GM12878 (cell line): Measurements from ENCODE around the gene DPH1.

Experiments used
- CTCF ChIP-seq, 3 experiments: IDR thresholded peaks in 2 of 3; conservative IDR thresholded peaks in 1 of 3; 2 replicates each; pipeline ENCODE4 v1.5.1; 2011; ENCODE audit warnings: low read depth in 3 of 3, low read length in 3 of 3, mild to moderate bottlenecking in 3 of 3, control low read depth in 2 of 3, moderate library complexity in 2 of 3, inconsistent platforms in 1 of 3, mixed read lengths in 1 of 3; ENCODE audit not compliant: control insufficient read depth in 2 of 3, insufficient read depth in 1 of 3; ENCODE audit errors: extremely low read depth in 1 of 3
- EP300 ChIP-seq, 2 experiments: fragments of 150-350 bp in 1 of 2; IDR thresholded peaks; 2 replicates each; pipeline ENCODE4 v1.6.1; 2011 to 2012; ENCODE audit warnings: low read depth in 2 of 2, low read length in 2 of 2, borderline replicate concordance in 1 of 2, improper control_type of control experiment in 1 of 2, inconsistent platforms in 1 of 2; ENCODE audit not compliant: control insufficient read depth in 1 of 2
- EZH2 ChIP-seq: IDR thresholded peaks from 2 replicates; pipeline ENCODE4 v1.6.1; 2012; ENCODE audit warnings: low read depth, mild to moderate bottlenecking, control low read depth, inconsistent platforms, low read length, borderline replicate concordance; ENCODE audit not compliant: control insufficient read depth
- FOS ChIP-seq: IDR thresholded peaks from 3 replicates; pipeline ENCODE4 v1.6.1; 2011; ENCODE audit warnings: borderline replicate concordance; ENCODE audit not compliant: insufficient read length; ENCODE audit errors: extremely low read depth
- FOXK2 ChIP-seq: fragments of 450-650 bp; IDR thresholded peaks from 2 replicates; pipeline ENCODE4 v1.6.1; 2017; ENCODE audit warnings: mild to moderate bottlenecking, moderate library complexity
- GABPA ChIP-seq: IDR thresholded peaks from 2 replicates; pipeline ENCODE4 v1.6.1; 2014; ENCODE audit warnings: antibody characterized with exemption, low read depth, mild to moderate bottlenecking, inconsistent platforms
- MAX ChIP-seq: IDR thresholded peaks from 2 replicates; pipeline ENCODE4 v1.6.1; 2012; ENCODE audit warnings: low read depth, low read length, improper control_type of control experiment
- NFIC ChIP-seq: IDR thresholded peaks from 2 replicates; pipeline ENCODE4 v1.6.1; 2012; ENCODE audit warnings: low read depth, mild to moderate bottlenecking, inconsistent platforms, low read length, moderate library complexity
- PAX5 ChIP-seq: IDR thresholded peaks from 2 replicates; pipeline ENCODE4 v1.6.1; 2011; ENCODE audit warnings: low read depth, low read length, borderline replicate concordance
- POLR2A ChIP-seq: IDR thresholded peaks from 2 replicates; pipeline ENCODE4 v1.6.1; 2011; ENCODE audit warnings: low read depth, mild to moderate bottlenecking, low read length
- SRF ChIP-seq, 2 experiments: IDR thresholded peaks; 2 replicates each; pipeline ENCODE4 v1.6.1; 2011; ENCODE audit warnings: low read depth in 2 of 2, low read length in 2 of 2, mild to moderate bottlenecking in 1 of 2, moderate library complexity in 1 of 2
- ZNF592 ChIP-seq: fragments of 450-650 bp; IDR thresholded peaks from 2 replicates; pipeline ENCODE4 v1.6.1; 2017; ENCODE audit warnings: mild to moderate bottlenecking, moderate library complexity
- TF ChIP-seq, protein P1 (sequence below): fragments of 450-650 bp; IDR thresholded peaks from 2 replicates; pipeline ENCODE4 v1.6.1; 2017; ENCODE audit warnings: mild to moderate bottlenecking

DNA sequence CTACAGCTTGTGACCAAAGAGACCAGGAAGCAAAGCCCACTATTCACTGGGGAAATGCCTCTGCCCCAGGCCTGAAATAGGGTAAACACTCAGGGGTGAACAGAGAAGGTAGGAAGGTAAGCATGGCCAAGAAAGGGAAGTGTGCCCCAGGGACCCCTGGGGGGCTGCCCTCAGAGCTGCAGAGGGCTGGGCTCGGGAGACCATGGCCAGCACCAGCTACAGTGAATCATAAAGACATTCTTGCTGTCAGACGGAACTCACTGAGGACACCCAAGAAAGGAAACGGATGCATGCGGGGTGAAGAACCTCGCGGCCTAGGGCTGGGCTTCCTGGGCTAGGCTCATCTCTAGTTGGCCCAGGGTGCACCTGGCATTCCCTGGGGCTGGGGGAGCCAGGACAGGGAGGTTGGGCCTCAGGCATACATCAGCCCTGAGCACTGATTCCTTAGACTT, 34.6 kb downstream of the DPH1 start:
- TF ChIP-seq POLR2A: no peak
- TF ChIP-seq CTCF (IDR thresholded peaks at IDR 0.05 in 2 of 3, conservative IDR thresholded peaks at IDR 0.05 in 1 of 3; ENCODE audit: control insufficient read depth in 2 of 3, extremely low read depth in 1 of 3, insufficient read depth in 1 of 3, low read depth in 3 of 3, low read length in 3 of 3): no peak
- TF ChIP-seq EP300 (IDR thresholded peaks at IDR 0.05; ENCODE audit: borderline replicate concordance in 1 of 2, control insufficient read depth in 1 of 2, low read depth in 2 of 2, low read length in 2 of 2): no peak
- no peak for TF ChIP-seq NFIC
- TF ChIP-seq GABPA: no peak; the same call in 1 of the 2 replicates
- TF ChIP-seq ZNF592: no peak
- TF ChIP-seq, protein P1, sequence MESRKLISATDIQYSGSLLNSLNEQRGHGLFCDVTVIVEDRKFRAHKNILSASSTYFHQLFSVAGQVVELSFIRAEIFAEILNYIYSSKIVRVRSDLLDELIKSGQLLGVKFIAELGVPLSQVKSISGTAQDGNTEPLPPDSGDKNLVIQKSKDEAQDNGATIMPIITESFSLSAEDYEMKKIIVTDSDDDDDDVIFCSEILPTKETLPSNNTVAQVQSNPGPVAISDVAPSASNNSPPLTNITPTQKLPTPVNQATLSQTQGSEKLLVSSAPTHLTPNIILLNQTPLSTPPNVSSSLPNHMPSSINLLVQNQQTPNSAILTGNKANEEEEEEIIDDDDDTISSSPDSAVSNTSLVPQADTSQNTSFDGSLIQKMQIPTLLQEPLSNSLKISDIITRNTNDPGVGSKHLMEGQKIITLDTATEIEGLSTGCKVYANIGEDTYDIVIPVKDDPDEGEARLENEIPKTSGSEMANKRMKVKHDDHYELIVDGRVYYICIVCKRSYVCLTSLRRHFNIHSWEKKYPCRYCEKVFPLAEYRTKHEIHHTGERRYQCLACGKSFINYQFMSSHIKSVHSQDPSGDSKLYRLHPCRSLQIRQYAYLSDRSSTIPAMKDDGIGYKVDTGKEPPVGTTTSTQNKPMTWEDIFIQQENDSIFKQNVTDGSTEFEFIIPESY: no peak
- TF ChIP-seq PAX5: no peak
- no peak; the same call in 1 of the 2 replicates for TF ChIP-seq MAX
- TF ChIP-seq FOS: no peak
- no peak for TF ChIP-seq EZH2
- peak in 1 of 2 experiments; percentile 39; a peak in 1 of 4 replicates for TF ChIP-seq SRF (IDR thresholded peaks at IDR 0.05; ENCODE audit: low read depth in 2 of 2, low read length in 2 of 2)
- TF ChIP-seq FOXK2: no peak
